Tibial nerve (tissue), 4 donors: ENCODE results near the gene LARP4B.

Experiments
- CTCF ChIP-seq, 5 experiments: fragments of 200-600 bp in 3 of 5; fragments of 450-650 bp in 2 of 5; sonication (generic) in 3 of 5; IDR thresholded peaks; one replicate each; pipeline ENCODE4 v1.5.1; 2016 to 2019; ENCODE audit warnings: antibody characterized with exemption in 5 of 5, mild to moderate bottlenecking in 3 of 5, moderate library complexity in 2 of 5
- EP300 ChIP-seq, 2 donors: sonication (generic); formaldehyde crosslinking; IDR thresholded peaks; one replicate each; pipeline ENCODE4 v1.6.1; 2017; ENCODE audit warnings: antibody characterized with exemption in 2 of 2, mild to moderate bottlenecking in 1 of 2

GRCh38 chr10:938941-939678, 7.6 kb upstream of the LARP4B start:
- TF ChIP-seq EP300 (IDR thresholded peaks at IDR 0.05) (no peak), CTCF (IDR thresholded peaks at IDR 0.05) (no peak)
